HepG2 (cell line): ENCODE measurements around the gene C3orf52. TPM values are rescaled to one million over a fixed set of nuclear protein-coding genes. Genes with fewer than 3 reads are reported as not detected.

Source experiments
- ATAC-seq: fragments of 200-7000 bp; cut with Tn5 transposase; 3 replicates; pipeline ENCODE4 v1.9.1; 2020; ENCODE audit warnings: mild to moderate bottlenecking, moderate library complexity
- BruUV-seq: library from RNA; stranded (reverse); fragments of 400-500 nt; replicated peaks from 2 replicates; lab custom pipeline; 2021; lab: Mats Ljungman, UMichigan
- CTCF ChIA-PET: fragments of 300-600 bp; formaldehyde crosslinking; extraction: SDS; loops from one replicate; lab custom pipeline; 2021; ENCODE audit warnings: low total read pairs, inconsistent platforms, low intra/inter-chr PET ratio; lab: Yijun Ruan, JAX
- POLR2A ChIA-PET: fragments of 350-600 bp; sonication (Branson Sonifier 250); formaldehyde crosslinking; loops from one replicate; lab custom pipeline; 2020; ENCODE audit warnings: antibody characterized with exemption, inconsistent platforms; lab: Yijun Ruan, JAX
- DNase-seq: peaks from one replicate; pipeline ENCODE4 v3.0.0-alpha.2; 2015; ENCODE audit warnings: low spot score
- FAIRE-seq: peaks from 3 replicates; lab custom pipeline; 2011; peaks lifted over from hg19 to GRCh38; lab: Jason Lieb, UNC
- H2AFZ ChIP-seq: one replicate; pipeline ENCODE4 v1.6.1; 2011; ENCODE audit warnings: low read length, inconsistent platforms
- H3K27ac ChIP-seq: fragments of 300-600 bp; 3 replicates; pipeline ENCODE4 v1.8.0; 2011; ENCODE audit warnings: mixed run types, mild to moderate bottlenecking, mixed read lengths, low read length, inconsistent platforms; ENCODE audit not compliant: insufficient read depth; ENCODE audit errors: extremely low read length
- H3K27me3 ChIP-seq, 2 experiments: fragments of 200-600 bp in 1 of 2; 2 replicates in 1 of 2; 3 replicates in 1 of 2; pipeline versions ENCODE4 v1.6.0 to v1.8.0; 2011; ENCODE audit warnings: low read length in 2 of 2, mild to moderate bottlenecking in 2 of 2, moderate library complexity in 2 of 2, inconsistent platforms in 1 of 2; ENCODE audit not compliant: insufficient read depth in 2 of 2, control insufficient read depth in 1 of 2
- H3K36me3 ChIP-seq, 2 experiments: fragments of 200-600 bp in 1 of 2; replicated peaks in 1 of 2; 2 replicates in 1 of 2; 3 replicates in 1 of 2; pipeline versions ENCODE4 v1.5.1 to v1.8.0; 2011; ENCODE audit warnings: low read length in 2 of 2, inconsistent platforms in 1 of 2; ENCODE audit not compliant: insufficient read depth in 2 of 2, control insufficient read depth in 1 of 2
- H3K4me1 ChIP-seq: 2 replicates; pipeline ENCODE4 v1.5.1; 2012; ENCODE audit warnings: low read length, inconsistent platforms; ENCODE audit not compliant: insufficient read depth
- H3K4me2 ChIP-seq: 2 replicates; pipeline ENCODE4 v1.6.0; 2011; ENCODE audit warnings: low read depth, low read length, inconsistent platforms
- H3K4me3 ChIP-seq, 3 experiments: fragments of 200-600 bp in 1 of 3; sonication (generic), shearing (Covaris generic) in 1 of 3; replicated peaks in 1 of 3; 2 replicates each; pipeline ENCODE4 v1.5.1; 2011 to 2016; ENCODE audit warnings: low read length in 3 of 3, inconsistent platforms in 2 of 3, low read depth in 2 of 3, mild to moderate bottlenecking in 2 of 3, control low read depth in 1 of 3, mixed read lengths in 1 of 3; ENCODE audit not compliant: insufficient read depth in 1 of 3
- H3K79me2 ChIP-seq: one replicate; pipeline ENCODE4 v1.6.1; 2011; ENCODE audit warnings: low read length, inconsistent platforms; ENCODE audit not compliant: insufficient read depth
- H3K9ac ChIP-seq: 2 replicates; pipeline ENCODE4 v1.6.0; 2011; ENCODE audit warnings: mild to moderate bottlenecking, low read depth, low read length, inconsistent platforms; ENCODE audit not compliant: insufficient read depth
- H3K9me3 ChIP-seq: 2 replicates; pipeline ENCODE4 v1.5.1; 2012; ENCODE audit warnings: mild to moderate bottlenecking, low read length
- H4K20me1 ChIP-seq: 2 replicates; pipeline ENCODE4 v1.6.0; 2011; ENCODE audit warnings: inconsistent platforms, mild to moderate bottlenecking, low read length, moderate library complexity; ENCODE audit not compliant: insufficient read depth
- ELF1 ChIP-seq: sonication (generic); formaldehyde crosslinking; IDR thresholded peaks from 2 replicates; pipeline ENCODE4 v1.4.0; 2020; ENCODE audit warnings: missing genetic modification reagents
- HHEX ChIP-seq: IDR thresholded peaks from 2 replicates; pipeline ENCODE4 v1.6.1; 2016; ENCODE audit warnings: control low read depth
- MEIS1 ChIP-seq: sonication (generic); formaldehyde crosslinking; IDR thresholded peaks from 2 replicates; pipeline ENCODE4 v1.9.0; 2021; ENCODE audit warnings: mild to moderate bottlenecking, missing genetic modification reagents, moderate library complexity, borderline replicate concordance
- RCOR2 ChIP-seq: IDR thresholded peaks from 2 replicates; pipeline ENCODE4 v1.6.1; 2016; ENCODE audit warnings: missing biosample characterization, missing genetic modification reagents
- SNRNP70 ChIP-seq: fragments of 200-400 bp; formaldehyde crosslinking; IDR thresholded peaks from 2 replicates; pipeline ENCODE4 v1.6.1; 2017; ENCODE audit warnings: mild to moderate bottlenecking, low read depth, low read length, moderate library complexity
- TCF7L2 ChIP-seq: IDR thresholded peaks from 2 replicates; pipeline ENCODE4 v1.6.1; 2011; ENCODE audit warnings: mild to moderate bottlenecking, low read depth, low read length, moderate library complexity
- ZEB1 ChIP-seq: IDR thresholded peaks from 2 replicates; pipeline ENCODE4 v1.6.1; 2012; ENCODE audit warnings: mild to moderate bottlenecking, low read depth, inconsistent platforms; ENCODE audit not compliant: insufficient replicate concordance
- ZNF260 ChIP-seq: sonication (generic); formaldehyde crosslinking; IDR thresholded peaks from 2 replicates; pipeline ENCODE4 v1.4.0; 2020; ENCODE audit warnings: missing genetic modification reagents, low read depth, mild to moderate bottlenecking, borderline replicate concordance
- ZNF326 ChIP-seq: sonication (generic); formaldehyde crosslinking; IDR thresholded peaks from 2 replicates; pipeline ENCODE4 v1.4.0; 2020; ENCODE audit warnings: missing genetic modification reagents, borderline replicate concordance
- ZNF367 ChIP-seq: sonication (generic); formaldehyde crosslinking; IDR thresholded peaks from 2 replicates; pipeline ENCODE4 v1.4.0; 2020; ENCODE audit warnings: missing genetic modification reagents, borderline replicate concordance
- ZNF720 ChIP-seq: sonication (generic); formaldehyde crosslinking; IDR thresholded peaks from 2 replicates; pipeline ENCODE4 v1.4.0; 2020; ENCODE audit warnings: missing genetic modification reagents
- WGBS: methylation state at CpG from one replicate; pipeline ENCODE4 v1.1.6; 2017; ENCODE audit warnings: low lambda C conversion rate; 5-methylcytosine and 5-hydroxymethylcytosine counted together
- in situ Hi-C: cut with HindIII; loops from 2 replicates; pipeline ENCODE4 v1.10.0; 2017; ENCODE audit warnings: low pct_unique_long_range_greater_than_20kb; ENCODE audit not compliant: extremely low pct_ligation_motif_present
- intact Hi-C: fragments of 100-400 bp; cut with micrococcal nuclease; formaldehyde crosslinking; loops from one replicate; pipeline ENCODE4 v1.10.0; 2022; ENCODE audit not compliant: unreplicated experiment
- polyA plus RNA-seq, 8 experiments: library from polyadenylated mRNA; depleted of rRNA in 3 of 8; stranded (reverse) in 7 of 8; unstranded in 1 of 8; fragments of >200 nt; fragmentation: Illumina TruSeq in 4 of 8; extraction: Trizol in 4 of 8; gene quantifications; 2 replicates each; pipeline versions ENCODE4 v1.2.1 to v1.2.3, GENCODE V29; 2011 to 2016; ENCODE audit warnings: low read depth in 4 of 8, missing spikeins in 1 of 8, mixed read lengths in 1 of 8; ENCODE audit not compliant: insufficient read depth in 1 of 8
- total RNA-seq, 5 experiments: library from RNA; depleted of rRNA; stranded (reverse); fragments of >200 nt; fragmentation: Illumina TruSeq; extraction: Trizol; gene quantifications; 2 replicates each; pipeline ENCODE4 v1.2.3, GENCODE V29; 2016; ENCODE audit warnings: low read depth in 1 of 5
- TF ChIP-seq, protein P1 (sequence below): sonication (generic); formaldehyde crosslinking; IDR thresholded peaks from 2 replicates; pipeline ENCODE4 v1.4.0; 2020; ENCODE audit warnings: missing genetic modification reagents
- TF ChIP-seq, protein P2 (sequence below): sonication (generic); formaldehyde crosslinking; IDR thresholded peaks from 2 replicates; pipeline ENCODE4 v1.5.0; 2020; ENCODE audit warnings: mild to moderate bottlenecking, missing genetic modification reagents
- TF ChIP-seq, protein P3 (sequence below): sonication (generic); formaldehyde crosslinking; conservative IDR thresholded peaks from 2 replicates; pipeline ENCODE4 v1.4.0; 2020; ENCODE audit warnings: missing genetic modification reagents

Gene C3orf52
- total and polyA plus RNA-seq, 2 of the 13 experiments (the other 11 are each of a cell fraction or from before 2014, with no cell fraction given): 0.79 to 1.2 TPM

DNA sequence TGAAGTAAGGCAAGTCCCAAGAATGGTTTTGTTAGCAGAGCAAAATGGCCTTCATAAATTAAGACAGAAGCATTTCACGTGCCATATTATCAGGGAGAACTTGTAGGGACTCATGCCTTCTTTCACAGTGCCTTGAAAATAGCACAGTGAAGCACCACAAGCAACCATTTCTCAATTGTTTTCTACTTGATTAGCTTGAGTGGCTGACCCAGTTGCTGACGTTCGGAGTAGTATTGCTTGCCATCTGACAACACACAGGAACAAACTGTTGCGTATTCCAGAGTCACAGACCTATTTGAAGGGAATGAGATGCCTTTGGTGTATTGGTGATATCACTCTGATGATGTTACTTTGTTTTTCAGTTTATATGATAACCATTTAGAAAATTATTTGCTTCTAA is 3.0 kb upstream of the C3orf52 start:
- TF ChIP-seq, protein P1, sequence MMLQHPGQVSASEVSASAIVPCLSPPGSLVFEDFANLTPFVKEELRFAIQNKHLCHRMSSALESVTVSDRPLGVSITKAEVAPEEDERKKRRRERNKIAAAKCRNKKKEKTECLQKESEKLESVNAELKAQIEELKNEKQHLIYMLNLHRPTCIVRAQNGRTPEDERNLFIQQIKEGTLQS (CRISPR knock-in tag): no peak
- TF ChIP-seq ZNF720 (CRISPR knock-in tag) (no peak), RCOR2 (CRISPR knock-in tag) (no peak), ZNF367 (CRISPR knock-in tag) (no peak), SNRNP70 (no peak), TCF7L2 (no peak), ZEB1 (no peak), ZNF326 (CRISPR knock-in tag) (no peak), ZNF260 (no peak), HHEX (CRISPR knock-in tag) (no peak), ELF1 (CRISPR knock-in tag) (no peak), MEIS1 (CRISPR knock-in tag) (no peak)
- TF ChIP-seq, protein P2, sequence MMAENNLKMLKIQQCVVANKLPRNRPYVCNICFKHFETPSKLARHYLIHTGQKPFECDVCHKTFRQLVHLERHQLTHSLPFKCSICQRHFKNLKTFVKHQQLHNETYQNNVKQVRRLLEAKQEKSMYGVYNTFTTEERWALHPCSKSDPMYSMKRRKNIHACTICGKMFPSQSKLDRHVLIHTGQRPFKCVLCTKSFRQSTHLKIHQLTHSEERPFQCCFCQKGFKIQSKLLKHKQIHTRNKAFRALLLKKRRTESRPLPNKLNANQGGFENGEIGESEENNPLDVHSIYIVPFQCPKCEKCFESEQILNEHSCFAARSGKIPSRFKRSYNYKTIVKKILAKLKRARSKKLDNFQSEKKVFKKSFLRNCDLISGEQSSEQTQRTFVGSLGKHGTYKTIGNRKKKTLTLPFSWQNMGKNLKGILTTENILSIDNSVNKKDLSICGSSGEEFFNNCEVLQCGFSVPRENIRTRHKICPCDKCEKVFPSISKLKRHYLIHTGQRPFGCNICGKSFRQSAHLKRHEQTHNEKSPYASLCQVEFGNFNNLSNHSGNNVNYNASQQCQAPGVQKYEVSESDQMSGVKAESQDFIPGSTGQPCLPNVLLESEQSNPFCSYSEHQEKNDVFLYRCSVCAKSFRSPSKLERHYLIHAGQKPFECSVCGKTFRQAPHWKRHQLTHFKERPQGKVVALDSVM (CRISPR knock-in tag): no peak
- TF ChIP-seq, protein P3, sequence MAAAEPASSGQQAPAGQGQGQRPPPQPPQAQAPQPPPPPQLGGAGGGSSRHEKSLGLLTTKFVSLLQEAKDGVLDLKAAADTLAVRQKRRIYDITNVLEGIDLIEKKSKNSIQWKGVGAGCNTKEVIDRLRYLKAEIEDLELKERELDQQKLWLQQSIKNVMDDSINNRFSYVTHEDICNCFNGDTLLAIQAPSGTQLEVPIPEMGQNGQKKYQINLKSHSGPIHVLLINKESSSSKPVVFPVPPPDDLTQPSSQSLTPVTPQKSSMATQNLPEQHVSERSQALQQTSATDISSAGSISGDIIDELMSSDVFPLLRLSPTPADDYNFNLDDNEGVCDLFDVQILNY (CRISPR knock-in tag): no peak
- TF ChIP-seq, all 625 proteins: peak for 0
- intact Hi-C loops (no loop called here), in situ Hi-C loops (no loop called here)
- FAIRE-seq (no peak), ATAC-seq (no peak), DNase-seq (no peak)
- H3K4me1 ChIP-seq: peaks cover 26% of the 10 kb centered on the region
- H3K27ac ChIP-seq: no peak overlapping the region
- ChIA-PET CTCF (no interaction called here), POLR2A (no interaction called here)
- no peak overlapping the region for H3K4me3 ChIP-seq
- H4K20me1 ChIP-seq: no peaks in the 10 kb centered on the region
- no peaks in the 10 kb centered on the region for H3K36me3 ChIP-seq
- H3K9me3 ChIP-seq: no peaks in the 10 kb centered on the region
- WGBS: 42% methylated on average over 4 of the region's 4 CpGs
- H3K27me3 ChIP-seq: no peaks in the 10 kb centered on the region; a peak in 2 of 5 replicates
- no peak overlapping the region for H3K4me2 ChIP-seq
- no peaks in the 10 kb centered on the region for H3K79me2 ChIP-seq
- no TSS peak for BruUV-seq
- H3K9ac ChIP-seq: no peak overlapping the region
- H2AFZ ChIP-seq: no peak overlapping the region
